Measurements from ENCODE around the gene TFDP2.

- TF ChIP-seq, protein P1, sequence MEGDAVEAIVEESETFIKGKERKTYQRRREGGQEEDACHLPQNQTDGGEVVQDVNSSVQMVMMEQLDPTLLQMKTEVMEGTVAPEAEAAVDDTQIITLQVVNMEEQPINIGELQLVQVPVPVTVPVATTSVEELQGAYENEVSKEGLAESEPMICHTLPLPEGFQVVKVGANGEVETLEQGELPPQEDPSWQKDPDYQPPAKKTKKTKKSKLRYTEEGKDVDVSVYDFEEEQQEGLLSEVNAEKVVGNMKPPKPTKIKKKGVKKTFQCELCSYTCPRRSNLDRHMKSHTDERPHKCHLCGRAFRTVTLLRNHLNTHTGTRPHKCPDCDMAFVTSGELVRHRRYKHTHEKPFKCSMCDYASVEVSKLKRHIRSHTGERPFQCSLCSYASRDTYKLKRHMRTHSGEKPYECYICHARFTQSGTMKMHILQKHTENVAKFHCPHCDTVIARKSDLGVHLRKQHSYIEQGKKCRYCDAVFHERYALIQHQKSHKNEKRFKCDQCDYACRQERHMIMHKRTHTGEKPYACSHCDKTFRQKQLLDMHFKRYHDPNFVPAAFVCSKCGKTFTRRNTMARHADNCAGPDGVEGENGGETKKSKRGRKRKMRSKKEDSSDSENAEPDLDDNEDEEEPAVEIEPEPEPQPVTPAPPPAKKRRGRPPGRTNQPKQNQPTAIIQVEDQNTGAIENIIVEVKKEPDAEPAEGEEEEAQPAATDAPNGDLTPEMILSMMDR (IDR thresholded peaks at IDR 0.05), result no peak
- TF ChIP-seq EZH2 (IDR thresholded peaks at IDR 0.05) (no peak), EZH2phosphoT487 (IDR thresholded peaks at IDR 0.05) (no peak)
Observed at GRCh38 chr3:141900343-141900742, 249.0 kb downstream of the TFDP2 start.
